Cardiac fibroblast (primary cell): ENCODE results near the gene ITGB3.

Source experiments
- DNase-seq, 2 donors: peaks; one replicate each; pipeline versions ENCODE4 v3.0.0 to v3.0.0-alpha.2; 2010; ENCODE audit warnings: low read depth in 2 of 2
- H3K4me3 ChIP-seq, 2 donors: replicated peaks in 1 of 2; 1 replicate in 1 of 2; 2 replicates in 1 of 2; pipeline ENCODE4 v1.5.1; 2011; ENCODE audit warnings: low read depth in 2 of 2, low read length in 2 of 2, mild to moderate bottlenecking in 2 of 2, moderate library complexity in 1 of 2
- CTCF ChIP-seq: IDR thresholded peaks from one replicate; pipeline ENCODE4 v1.5.1; 2011; ENCODE audit warnings: low read depth, mild to moderate bottlenecking, low read length, inconsistent platforms

The ITGB3 gene

GRCh38 chr17:47208744-47209488 is 44.7 kb upstream of the ITGB3 start, which contains the start of gene MYL4:
Gene MYL4 (plus strand): TSS chr17:47209348. CDS start chr17:47209423, 75 bp downstream.
- TF ChIP-seq CTCF = no peak

GRCh38 chr17:47209499-47209898 is 44.1 kb upstream of the ITGB3 start:
- DNase-seq = no peak

More at GRCh38 chr17:47208744-47209488, 44.7 kb upstream of the ITGB3 start, which contains the start of gene MYL4:
- no peak for DNase-seq
- H3K4me3 ChIP-seq = no peak within 1 kb of the TSS

GRCh38 chr17:47210105-47210504 is 43.5 kb upstream of the ITGB3 start:
- no peak for TF ChIP-seq CTCF
- DNase-seq = no peak
- no peak overlapping the region for H3K4me3 ChIP-seq

More at GRCh38 chr17:47209499-47209898, 44.1 kb upstream of the ITGB3 start:
- no peak overlapping the region for H3K4me3 ChIP-seq
- no peak for TF ChIP-seq CTCF

- no peak for TF ChIP-seq CTCF
- H3K4me3 ChIP-seq = no peak overlapping the region
- DNase-seq = no peak
Measured at GRCh38 chr17:47210779-47211178, 42.8 kb upstream of the ITGB3 start.

GRCh38 chr17:47212458-47212857 is 41.2 kb upstream of the ITGB3 start:
- no peak for TF ChIP-seq CTCF
- no peak overlapping the region for H3K4me3 ChIP-seq

GRCh38 chr17:47213540-47213939 is 40.1 kb upstream of the ITGB3 start:
- TF ChIP-seq CTCF = no peak
- no peak for DNase-seq
- H3K4me3 ChIP-seq = no peak overlapping the region

More at GRCh38 chr17:47212458-47212857, 41.2 kb upstream of the ITGB3 start:
- DNase-seq = no peak
